ENCODE results near the gene GREB1L.

The GREB1L gene

GRCh38 chr18:21452796-21453510 is 210.9 kb downstream of the GREB1L start:
- DNase-seq = no peak

DNA sequence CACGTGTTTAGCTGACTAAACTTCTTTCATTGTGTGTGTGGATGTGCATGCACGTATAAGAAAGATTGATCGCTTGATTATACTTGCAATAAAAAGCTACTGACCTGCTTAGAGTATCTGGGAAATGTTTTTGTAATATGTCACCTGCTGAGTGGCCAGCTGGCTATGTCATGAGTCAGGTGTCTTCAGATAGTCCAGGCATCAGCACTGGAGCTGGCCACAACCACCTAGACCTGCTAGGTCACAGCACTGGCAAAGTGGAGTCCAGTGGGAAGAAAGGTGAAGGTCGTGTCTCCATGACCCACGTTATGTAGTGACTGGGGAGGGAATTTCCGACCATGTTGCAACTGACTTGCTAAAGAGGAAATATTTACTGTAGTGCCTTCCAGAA is 211.5 kb downstream of the GREB1L start:
- no peak for DNase-seq

DNA sequence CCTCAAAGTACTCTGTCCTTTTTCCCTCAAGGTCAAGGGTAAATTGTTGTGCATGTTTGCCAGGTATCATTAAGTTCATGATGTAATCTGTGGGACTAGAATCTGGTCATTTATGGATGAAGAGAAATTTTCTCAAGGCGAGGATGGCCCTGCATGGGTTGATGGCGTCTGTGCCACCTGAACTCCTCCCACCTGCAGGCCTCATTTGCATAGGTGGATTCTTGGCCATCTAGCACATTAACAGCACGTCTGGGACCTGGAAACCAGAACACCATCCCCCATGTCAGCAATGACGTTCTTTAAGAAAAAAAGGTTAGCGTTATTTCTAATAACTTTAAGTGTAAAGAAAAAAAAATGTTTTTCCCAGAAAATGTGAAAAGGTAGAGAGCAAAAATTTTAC is 212.7 kb downstream of the GREB1L start:
- no peak for DNase-seq

- peak; percentile 7 for DNase-seq
Observed at GRCh38 chr18:21456428-21457178, 214.6 kb downstream of the GREB1L start.

GRCh38 chr18:21457179-21457535 is 215.1 kb downstream of the GREB1L start:
- DNase-seq = no peak

DNA sequence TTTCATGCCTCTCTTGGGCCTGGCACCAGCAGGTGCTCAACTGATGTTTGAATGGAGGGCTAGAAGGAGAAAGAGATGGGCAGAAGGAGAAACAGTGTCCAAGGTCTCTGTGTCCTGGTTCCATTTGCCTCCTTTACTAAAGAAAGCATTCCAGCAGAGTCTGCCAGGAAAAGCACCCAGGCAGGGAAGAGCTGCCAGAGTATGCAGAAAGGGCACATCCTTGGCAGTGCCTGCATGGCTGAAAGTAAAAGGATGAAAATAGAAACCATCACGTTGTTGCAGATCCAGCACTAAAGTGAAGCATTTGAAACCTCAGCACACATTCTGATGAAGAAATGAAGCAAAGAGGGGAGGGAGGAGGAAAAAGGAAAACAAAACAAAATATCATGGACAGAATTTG is 216.3 kb downstream of the GREB1L start:
- DNase-seq = no peak

GRCh38 chr18:21458788-21459187 is 216.8 kb downstream of the GREB1L start:
- DNase-seq = no peak

DNA sequence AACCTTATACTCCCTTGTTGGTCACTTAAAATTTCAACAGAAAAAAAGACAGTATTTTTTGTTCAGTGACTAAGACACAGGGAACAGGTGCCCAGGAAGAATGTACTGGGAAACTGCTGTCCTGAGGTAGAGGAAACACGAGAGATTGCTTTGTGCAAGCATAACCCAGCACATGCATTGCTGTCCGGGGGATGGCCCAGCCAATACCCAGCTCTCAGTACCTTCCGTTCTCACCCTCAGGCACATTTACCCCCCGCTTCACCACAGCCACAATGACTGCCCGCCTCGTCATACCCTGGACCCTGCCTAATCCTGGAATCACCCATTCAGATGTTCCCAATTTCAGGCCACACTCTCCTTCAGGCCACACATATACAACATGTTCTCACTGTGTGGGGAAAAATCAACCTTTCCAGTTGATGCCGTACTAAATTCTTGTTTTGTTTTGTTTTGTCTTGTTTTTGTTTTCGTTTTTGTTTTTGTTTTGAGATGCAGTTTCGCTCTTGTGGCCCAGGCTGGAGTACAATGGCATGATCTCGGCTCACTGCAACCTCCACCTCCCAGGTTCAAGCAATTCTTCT is 217.8 kb downstream of the GREB1L start:
- DNase-seq = no peak

DNA sequence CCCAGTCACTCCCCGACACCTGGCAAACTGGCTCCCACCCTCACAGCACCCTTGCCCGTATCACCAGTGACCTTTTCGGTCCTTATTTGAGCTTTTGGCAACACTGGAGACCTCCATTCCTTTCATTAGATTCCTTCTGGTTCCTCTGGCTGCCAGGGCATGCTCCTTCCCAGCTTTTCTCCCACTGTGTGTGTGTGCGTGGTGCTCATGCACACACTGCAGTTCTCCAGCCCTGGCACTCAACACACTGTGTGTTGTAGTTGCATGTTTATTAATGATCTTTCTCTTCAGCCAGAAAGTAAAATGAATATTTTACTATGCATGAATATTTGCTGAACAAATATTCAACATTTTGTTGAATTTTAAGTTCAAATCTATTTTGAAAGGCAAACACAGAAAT is 219.4 kb downstream of the GREB1L start:
- DNase-seq = no peak

DNA sequence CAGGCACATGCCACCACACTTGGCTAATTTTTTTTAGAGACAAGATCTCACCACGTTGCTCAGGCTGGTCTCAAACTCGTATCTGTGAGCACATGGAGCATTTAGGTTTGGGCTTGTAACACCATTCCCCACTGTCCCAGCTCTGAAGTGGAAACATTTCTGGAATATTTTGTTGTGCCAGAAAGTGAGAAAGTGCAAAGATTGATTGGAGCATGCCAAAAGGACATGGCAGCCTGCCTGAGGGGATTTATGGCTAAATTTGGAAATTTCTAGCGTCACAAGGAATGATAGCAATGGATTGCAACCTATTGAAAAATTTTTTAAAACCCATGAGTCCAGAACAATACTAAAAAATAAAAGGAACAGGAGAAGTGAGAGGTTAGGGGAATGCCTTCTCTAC is 221.7 kb downstream of the GREB1L start:
- no peak for DNase-seq

- DNase-seq = no peak
Observed at GRCh38 chr18:21468514-21469164, 226.6 kb downstream of the GREB1L start.

DNA sequence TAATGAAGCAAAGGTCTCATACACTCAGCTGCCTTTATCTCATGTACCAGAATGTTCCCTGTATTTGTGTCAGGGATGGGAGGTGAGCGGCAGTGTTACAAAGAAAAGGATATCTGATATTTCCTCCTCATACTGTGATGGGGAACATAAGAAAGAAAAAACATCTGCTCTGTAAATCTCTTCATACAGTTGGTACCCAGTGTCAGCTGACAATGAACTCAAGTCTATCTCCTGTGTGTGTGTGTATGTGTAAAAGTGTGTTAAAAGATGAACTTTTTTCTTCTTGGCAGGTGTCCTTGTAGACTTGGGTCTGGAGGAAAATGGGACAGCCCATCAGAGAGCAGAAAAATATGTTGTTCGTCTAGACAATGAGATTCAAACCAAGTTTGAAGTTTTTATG is 230.7 kb downstream of the GREB1L start:
- DNase-seq = no peak

- no peak for DNase-seq
Observed at GRCh38 chr18:21474621-21475020, 232.6 kb downstream of the GREB1L start.

GRCh38 chr18:21479721-21480120 is 237.7 kb downstream of the GREB1L start:
- DNase-seq = no peak

DNA sequence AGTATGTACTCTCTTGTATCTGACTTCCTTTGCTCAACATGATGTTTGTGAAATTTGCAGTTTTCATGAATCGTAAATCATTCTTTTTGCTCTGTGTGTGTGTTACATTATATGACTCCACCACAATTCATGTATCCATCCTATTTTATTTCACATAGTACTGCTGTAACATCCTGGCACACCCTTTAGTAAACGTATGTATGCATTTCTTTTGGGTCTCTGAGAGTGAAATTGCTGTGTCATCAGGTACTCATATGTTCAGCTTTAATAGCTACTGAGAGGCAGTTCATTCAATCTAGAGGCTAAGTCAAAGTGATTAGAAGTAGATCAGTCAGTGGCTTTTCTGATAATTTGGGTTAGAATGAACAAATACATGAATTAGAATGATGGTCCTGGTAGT is 239.7 kb downstream of the GREB1L start:
- DNase-seq = no peak

DNA sequence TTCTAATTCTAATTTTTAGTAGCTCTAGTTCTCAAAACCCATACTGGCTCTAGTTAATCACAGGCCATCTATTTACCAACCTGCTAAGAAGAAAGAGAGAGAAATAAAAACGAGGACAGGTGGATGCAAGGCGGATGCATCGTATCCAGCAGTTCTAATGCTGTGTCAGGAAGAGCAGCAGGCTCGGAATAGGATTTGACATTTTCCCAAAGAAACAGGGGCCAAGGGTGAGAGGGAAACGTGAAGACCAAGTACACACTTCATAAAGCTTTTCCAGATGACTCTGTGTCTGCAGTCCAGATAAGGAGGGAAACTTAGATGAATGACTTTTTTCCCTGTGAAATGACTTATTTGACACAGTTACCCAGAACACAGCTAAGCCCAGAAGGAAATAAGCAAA is 241.0 kb downstream of the GREB1L start:
- no peak for DNase-seq

- no peak for DNase-seq
Observed at GRCh38 chr18:21484851-21485636, 243.0 kb downstream of the GREB1L start.

DNA sequence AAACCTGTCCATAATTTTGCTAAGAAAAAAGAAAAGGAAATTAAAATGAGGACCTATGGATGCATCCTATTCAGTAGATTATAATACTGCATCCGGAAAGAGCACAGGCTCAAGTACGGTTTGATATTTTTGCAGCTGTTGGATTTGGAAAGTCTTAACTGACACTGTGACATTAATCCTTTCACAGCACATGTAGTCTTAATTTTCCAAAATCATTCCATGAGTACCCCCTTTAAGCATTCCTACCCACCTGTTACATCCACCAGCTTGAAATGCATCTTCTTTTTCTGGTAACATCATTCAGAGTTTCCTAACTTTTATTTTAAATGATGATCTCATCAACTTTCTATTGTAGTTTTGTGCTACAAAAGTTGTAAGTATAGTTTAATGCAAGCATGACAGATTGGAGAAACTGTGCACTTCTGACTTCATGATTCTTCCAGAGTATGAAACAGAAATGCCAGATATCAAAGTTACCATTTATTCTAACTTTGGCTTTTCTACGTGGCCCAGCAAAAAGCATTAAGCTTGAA is 244.9 kb downstream of the GREB1L start:
- no peak for DNase-seq

DNA sequence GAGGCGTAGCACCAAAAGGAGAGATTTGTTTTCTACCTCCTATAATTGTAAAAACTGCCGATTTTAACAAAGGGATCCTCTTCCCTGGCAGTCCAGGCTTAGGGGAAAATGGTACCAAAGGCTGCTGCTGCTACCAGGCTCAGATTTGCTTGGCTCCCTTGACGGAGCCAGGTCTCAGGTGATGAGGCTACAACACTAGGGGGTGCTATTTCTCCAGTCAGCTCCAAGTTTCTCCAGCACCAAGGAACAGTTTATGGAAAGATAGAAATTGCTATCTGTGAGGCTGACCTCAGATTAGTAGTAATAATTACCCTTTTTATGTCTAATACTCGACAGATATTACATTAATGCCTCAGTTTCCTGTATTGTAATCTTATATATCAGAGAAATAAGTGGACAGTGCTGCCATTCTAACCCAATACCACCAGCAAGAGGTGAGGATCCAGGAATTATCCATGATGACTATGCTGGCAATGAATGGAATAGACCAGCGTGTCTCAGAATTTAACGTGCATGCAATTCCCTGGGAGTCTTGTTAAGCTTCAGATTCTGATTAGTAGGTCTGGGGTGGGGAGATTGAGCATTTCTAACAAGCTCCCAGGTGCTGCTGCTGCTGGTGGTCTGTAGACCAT is 247.2 kb downstream of the GREB1L start:
- DNase-seq = peak; percentile 57

- DNase-seq = no peak
Observed at GRCh38 chr18:21489919-21490495, 248.0 kb downstream of the GREB1L start.

DNA sequence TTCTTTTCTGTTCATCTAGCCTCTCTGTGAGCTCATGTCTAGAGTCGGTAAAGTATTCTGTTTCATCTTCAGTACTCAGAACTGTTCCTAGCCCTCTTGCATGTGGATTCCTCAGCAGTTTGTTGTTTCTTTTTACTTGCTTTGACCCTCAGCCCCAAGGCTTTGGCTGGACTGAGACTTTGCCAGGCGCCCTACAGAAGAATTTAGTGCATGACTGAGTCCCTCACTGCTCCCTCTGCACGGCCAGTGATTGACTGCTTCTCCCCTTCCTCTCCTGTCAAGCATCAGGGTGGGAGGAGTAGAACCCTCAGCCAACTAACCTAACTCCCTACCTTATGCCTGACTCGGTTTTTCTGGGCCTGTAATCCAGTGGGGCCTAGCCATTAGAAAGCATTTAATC is 248.7 kb downstream of the GREB1L start:
- no peak for DNase-seq

Measured in activated CD4-positive, alpha-beta T cell treated with anti-CD3 and anti-CD28 coated beads, Interleukin-2, Interleukin-6, amounts not matched to agents 100 ng/mL and 50 ng/mL, durations not matched to agents 16 hours and 8 hours (primary cell).